GM21367 (cell line): Measurements from ENCODE around the gene HRG.

Source experiments
- ATAC-seq: cut with Tn5 transposase; IDR thresholded peaks from one replicate; pipeline ENCODE4 v1.9.1; 2021; ENCODE audit not compliant: unreplicated experiment

HRG gene

DNA sequence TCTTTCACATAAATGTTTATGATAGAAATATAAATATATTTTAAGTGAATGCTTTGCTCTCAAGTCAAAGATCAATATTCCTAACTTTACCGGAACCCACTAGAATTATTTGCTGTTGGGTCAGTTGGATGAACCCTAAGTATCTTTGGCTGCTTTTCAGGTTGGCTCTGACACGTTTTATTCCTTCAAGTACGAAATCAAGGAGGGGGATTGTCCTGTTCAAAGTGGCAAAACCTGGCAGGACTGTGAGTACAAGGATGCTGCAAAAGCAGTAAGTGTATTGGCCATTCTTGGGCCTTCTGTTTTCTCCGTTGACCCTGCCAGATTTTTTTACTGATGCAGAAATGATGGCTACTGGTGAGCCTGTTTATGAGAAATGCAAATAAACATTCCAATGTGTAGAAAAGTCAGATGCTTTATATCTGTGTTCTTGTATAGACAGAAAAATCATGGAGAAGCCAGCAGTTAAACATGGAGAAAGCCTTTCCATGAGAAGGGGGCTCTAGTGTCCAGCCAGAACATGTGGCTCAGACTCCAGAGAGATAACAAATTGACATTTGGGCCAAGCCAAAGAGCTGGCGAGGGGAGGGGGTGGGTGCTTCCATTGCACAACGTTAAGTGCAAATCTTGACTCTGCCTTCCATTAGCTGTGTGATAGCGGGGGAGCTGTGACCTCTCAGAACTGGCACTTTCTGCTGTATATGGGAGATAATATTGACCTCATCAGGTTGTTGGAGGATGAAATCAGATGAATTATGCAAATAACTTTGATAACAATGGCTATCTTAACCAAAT is 54.3 kb downstream of the HRG start:
- ATAC-seq: no peak

DNA sequence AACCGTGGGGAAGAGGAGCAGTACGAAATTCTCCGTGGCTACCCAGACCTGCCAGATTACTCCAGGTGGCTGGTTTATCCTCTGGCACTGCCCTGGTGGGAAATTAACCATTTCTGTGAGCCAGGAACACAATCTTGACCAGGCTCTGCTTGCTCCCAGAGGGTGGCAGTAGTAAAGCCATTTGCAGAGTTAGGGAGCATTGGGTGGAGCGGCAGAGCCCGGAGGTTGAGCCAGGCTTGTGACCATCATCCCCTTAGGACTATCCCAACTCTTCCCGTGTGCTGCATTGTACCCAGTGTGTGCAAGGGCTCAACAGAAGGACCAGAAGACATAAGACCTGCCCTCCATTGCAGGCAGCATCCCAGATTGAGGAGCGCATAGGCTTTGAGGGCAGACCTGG is 56.6 kb downstream of the HRG start:
- ATAC-seq: no peak

DNA sequence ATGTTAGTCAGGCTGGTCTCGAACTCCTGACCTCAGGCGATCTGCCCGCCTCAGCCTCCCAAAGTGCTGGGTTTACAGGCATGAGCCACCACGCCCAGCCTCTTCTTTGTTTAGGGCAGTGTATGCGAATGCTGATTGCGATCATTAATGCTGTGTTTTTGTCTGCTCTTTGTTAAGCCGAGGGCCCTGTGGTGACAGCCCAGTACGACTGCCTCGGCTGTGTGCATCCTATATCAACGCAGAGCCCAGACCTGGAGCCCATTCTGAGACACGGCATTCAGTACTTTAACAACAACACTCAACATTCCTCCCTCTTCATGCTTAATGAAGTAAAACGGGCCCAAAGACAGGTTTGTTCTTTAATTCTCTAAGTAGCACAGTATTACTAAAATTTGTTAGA is 59.1 kb downstream of the HRG start:
- no peak for ATAC-seq
